Hepatocyte (in vitro differentiated cells): ENCODE results near the gene SPHKAP. TPM values are rescaled to one million over a fixed set of nuclear protein-coding genes. Genes with fewer than 3 reads are reported as not detected.

Experiments used
- DNase-seq: peaks from one replicate; pipeline ENCODE4 v3.0.0-alpha.2; 2016; ENCODE audit warnings: low spot score
- H2AFZ ChIP-seq: fragments of 200-600 bp; sonication (generic); 2 replicates; pipeline ENCODE4 v1.6.0; 2016; ENCODE audit warnings: antibody characterized with exemption, mild to moderate bottlenecking
- H3K27ac ChIP-seq: fragments of 200-600 bp; sonication (generic); 2 replicates; pipeline ENCODE4 v1.5.1; 2016; ENCODE audit warnings: mild to moderate bottlenecking
- H3K27me3 ChIP-seq: fragments of 200-600 bp; sonication (generic); 2 replicates; pipeline ENCODE4 v1.6.1; 2016
- H3K36me3 ChIP-seq: fragments of 200-600 bp; sonication (generic); replicated peaks from 2 replicates; pipeline ENCODE4 v1.5.1; 2016; ENCODE audit warnings: low read depth; ENCODE audit not compliant: insufficient read depth
- H3K4me1 ChIP-seq: fragments of 200-600 bp; sonication (generic); 2 replicates; pipeline ENCODE4 v1.5.1; 2016; ENCODE audit warnings: mild to moderate bottlenecking, moderate library complexity; ENCODE audit not compliant: insufficient read depth
- H3K4me2 ChIP-seq: fragments of 200-600 bp; sonication (generic); 2 replicates; pipeline ENCODE4 v1.6.0; 2016
- H3K4me3 ChIP-seq: fragments of 200-600 bp; sonication (generic); 2 replicates; pipeline ENCODE4 v1.5.1; 2016; ENCODE audit warnings: mild to moderate bottlenecking
- H3K79me2 ChIP-seq: fragments of 200-600 bp; sonication (generic); 2 replicates; pipeline ENCODE4 v1.6.0; 2017; ENCODE audit warnings: mild to moderate bottlenecking
- H3K9me2 ChIP-seq: fragments of 200-600 bp; sonication (generic); replicated peaks from 2 replicates; pipeline ENCODE4 v1.6.0; 2017; ENCODE audit warnings: mild to moderate bottlenecking; ENCODE audit not compliant: insufficient read depth
- H3K9me3 ChIP-seq: fragments of 200-600 bp; sonication (generic); 2 replicates; pipeline ENCODE4 v1.5.1; 2016; ENCODE audit warnings: low read depth, mild to moderate bottlenecking
- H4K20me1 ChIP-seq: fragments of 200-600 bp; sonication (generic); 2 replicates; pipeline ENCODE4 v1.6.0; 2016; ENCODE audit warnings: mild to moderate bottlenecking; ENCODE audit not compliant: insufficient read depth, poor library complexity, severe bottlenecking
- CTCF ChIP-seq: fragments of 200-600 bp; sonication (generic); IDR thresholded peaks from 2 replicates; pipeline ENCODE4 v1.5.1; 2016; ENCODE audit warnings: antibody characterized with exemption, mild to moderate bottlenecking; ENCODE audit not compliant: poor library complexity
- EZH2 ChIP-seq: fragments of 200-600 bp; sonication (generic); IDR thresholded peaks from 2 replicates; pipeline ENCODE4 v1.6.1; 2016; ENCODE audit warnings: antibody characterized with exemption, mild to moderate bottlenecking, borderline replicate concordance
- EZH2phosphoT487 ChIP-seq: fragments of 200-600 bp; sonication (generic); IDR thresholded peaks from one replicate; pipeline ENCODE4 v1.6.1; 2018; ENCODE audit warnings: antibody characterized with exemption, mild to moderate bottlenecking, low read depth, moderate library complexity; ENCODE audit not compliant: unreplicated experiment, severe bottlenecking
- WGBS: methylation state at CpG from one replicate; pipeline ENCODE4 v1.1.6; 2016; ENCODE audit warnings: low lambda C conversion rate; ENCODE audit errors: missing lambda C conversion rate; 5-methylcytosine and 5-hydroxymethylcytosine counted together
- polyA plus RNA-seq: library from polyadenylated mRNA; unstranded; fragments of >200 nt; fragmentation: Nextera tagmentation; extraction: Ambion mirVana; gene quantifications from 2 replicates; pipeline ENCODE4 v1.2.1, GENCODE V29; 2016
- small RNA-seq: library from RNA; depleted of rRNA; stranded (forward); fragments of <200 nt; gene quantifications from one replicate; pipeline ENCODE3, GENCODE V24; 2014
- total RNA-seq: library from RNA; depleted of rRNA; stranded (reverse); fragments of >200 nt; gene quantifications from 2 replicates; pipeline ENCODE4 v1.2.3, GENCODE V29; 2014

The SPHKAP gene
- total and polyA plus RNA-seq, 2 experiments from 2014 or later: 0.33 TPM; not detected in 1

DNA sequence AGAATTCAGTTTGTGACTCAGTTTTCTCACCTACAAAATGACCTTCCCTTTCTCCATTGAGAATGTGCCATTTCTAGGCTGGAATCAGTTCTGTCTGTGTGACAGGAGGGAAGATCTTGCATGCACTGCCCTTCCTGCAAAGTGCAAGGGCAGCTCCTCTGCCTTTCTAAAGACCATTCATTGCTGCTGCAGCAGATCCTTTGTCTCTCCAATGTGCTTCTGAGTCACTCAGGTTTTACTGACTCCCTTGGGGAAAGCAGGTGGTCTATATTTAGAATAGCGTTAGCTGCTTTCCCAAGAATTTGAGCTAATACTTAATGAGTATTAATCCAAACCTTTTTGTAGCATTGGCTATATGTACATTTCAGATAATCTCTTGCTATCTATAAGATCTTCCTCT is 247.6 kb downstream of the SPHKAP start:
- Histone ChIP-seq H4K20me1 (no peaks in the 10 kb centered on the region), H3K4me2 (no peak overlapping the region), H3K27me3 (no peaks in the 10 kb centered on the region), H3K36me3 (no peaks in the 10 kb centered on the region), H3K79me2 (no peaks in the 10 kb centered on the region), H3K9me2 (no peaks in the 10 kb centered on the region), H3K4me1 (no peaks in the 10 kb centered on the region), H3K9me3 (no peaks in the 10 kb centered on the region), H3K27ac (no peak overlapping the region), H2AFZ (no peak overlapping the region), H3K4me3 (no peak overlapping the region)
- TF ChIP-seq EZH2phosphoT487: no peak
- no peak for TF ChIP-seq EZH2
- no peak for TF ChIP-seq CTCF
- 52% methylated on average over 1 of the region's 1 CpG for WGBS
- no peak for DNase-seq

GRCh38 chr2:227932403-227932802 is 249.1 kb downstream of the SPHKAP start:
- H3K36me3 ChIP-seq: no peaks in the 10 kb centered on the region
- H3K4me2 ChIP-seq: no peak overlapping the region
- H3K27me3 ChIP-seq: no peaks in the 10 kb centered on the region
- no peaks in the 10 kb centered on the region for H3K9me2 ChIP-seq
- no peak overlapping the region for H2AFZ ChIP-seq
- H3K9me3 ChIP-seq: no peaks in the 10 kb centered on the region
- TF ChIP-seq CTCF (peak; percentile 32), EZH2 (no peak), EZH2phosphoT487 (no peak)
- H3K79me2 ChIP-seq: no peaks in the 10 kb centered on the region
- WGBS: 78% methylated on average over 2 of the region's 2 CpGs
- no peaks in the 10 kb centered on the region for H4K20me1 ChIP-seq
- H3K4me3 ChIP-seq: no peak overlapping the region
- DNase-seq: peak; percentile 10
- H3K27ac ChIP-seq: no peak overlapping the region
- H3K4me1 ChIP-seq: no peaks in the 10 kb centered on the region

- Histone ChIP-seq H3K79me2 (no peaks in the 10 kb centered on the region), H3K9me3 (no peaks in the 10 kb centered on the region)
- WGBS: 90% methylated on average over 6 of the region's 6 CpGs
Observed at GRCh38 chr2:227932001-227932400, 249.5 kb downstream of the SPHKAP start.

More at GRCh38 chr2:227932001-227932400, 249.5 kb downstream of the SPHKAP start:
- no peak overlapping the region for H2AFZ ChIP-seq
- H3K9me2 ChIP-seq: no peaks in the 10 kb centered on the region
- no peaks in the 10 kb centered on the region for H4K20me1 ChIP-seq
- no peak overlapping the region for H3K4me2 ChIP-seq
- no peaks in the 10 kb centered on the region for H3K4me1 ChIP-seq
- no peak for DNase-seq
- H3K27ac ChIP-seq: no peak overlapping the region
- H3K27me3 ChIP-seq: no peaks in the 10 kb centered on the region
- H3K4me3 ChIP-seq: no peak overlapping the region
- no peaks in the 10 kb centered on the region for H3K36me3 ChIP-seq
- no peak for TF ChIP-seq EZH2phosphoT487
- no peak for TF ChIP-seq EZH2
- no peak for TF ChIP-seq CTCF

Small RNAs within 50 kb of the gene (small RNA-seq; reads per million reads assigned to genes)
- not detected for gene RNU6-624P
